Activated gamma-delta T cell treated with Interleukin-2 at 50 U/mL for 16 hours (primary cell): ENCODE results near the gene JCAD.

Experiments
- DNase-seq: peaks from one replicate; pipeline ENCODE4 v3.0.0-alpha.2; 2020

JCAD gene

DNA sequence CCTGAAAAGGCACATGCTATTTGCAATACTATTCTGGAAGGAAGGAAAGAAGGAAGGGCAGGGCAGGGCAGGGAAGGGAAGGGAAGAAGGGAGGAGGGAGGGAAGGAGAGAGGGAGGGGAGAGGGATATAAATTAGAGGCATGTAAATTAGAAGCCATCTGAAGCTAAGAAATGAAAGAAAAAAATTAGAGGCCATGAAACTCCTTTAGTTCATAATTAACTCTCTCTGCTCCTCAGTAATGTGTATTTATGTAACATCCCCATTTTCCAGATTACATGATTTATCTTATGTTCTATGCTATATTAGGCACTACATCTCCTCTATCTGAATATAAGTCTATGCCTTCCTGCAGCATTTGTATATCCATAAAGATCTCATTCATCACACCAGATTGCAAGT is 12.7 kb upstream of the JCAD start:
- DNase-seq, result no peak

GRCh38 chr10:30070001-30070685 is 10.8 kb upstream of the JCAD start:
- DNase-seq, result no peak

- no peak for DNase-seq
Measured at GRCh38 chr10:30068492-30069223, 9.3 kb upstream of the JCAD start.

GRCh38 chr10:30063099-30063498 is 3.7 kb upstream of the JCAD start:
- DNase-seq, result no peak

DNA sequence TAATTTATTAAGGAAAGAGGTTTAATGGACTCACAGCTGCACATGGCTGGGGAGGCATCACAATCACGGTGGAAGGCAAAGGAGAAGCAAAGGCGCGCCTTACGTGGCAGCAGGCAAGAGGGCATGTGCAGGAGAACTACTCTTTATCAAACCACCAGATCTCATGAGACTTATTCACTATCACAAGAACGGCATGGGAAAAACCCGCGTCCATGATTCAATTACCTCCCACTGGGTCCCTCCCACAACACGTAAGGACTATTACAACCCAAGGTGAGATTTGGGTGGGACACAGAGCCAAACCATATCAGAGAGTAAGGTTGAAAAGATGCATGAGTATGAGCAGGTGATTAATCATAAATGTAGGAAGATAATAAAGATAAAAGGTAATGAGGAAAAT is 3.2 kb upstream of the JCAD start:
- DNase-seq, result no peak

GRCh38 chr10:30062090-30062489 is 2.7 kb upstream of the JCAD start:
- no peak for DNase-seq

DNA sequence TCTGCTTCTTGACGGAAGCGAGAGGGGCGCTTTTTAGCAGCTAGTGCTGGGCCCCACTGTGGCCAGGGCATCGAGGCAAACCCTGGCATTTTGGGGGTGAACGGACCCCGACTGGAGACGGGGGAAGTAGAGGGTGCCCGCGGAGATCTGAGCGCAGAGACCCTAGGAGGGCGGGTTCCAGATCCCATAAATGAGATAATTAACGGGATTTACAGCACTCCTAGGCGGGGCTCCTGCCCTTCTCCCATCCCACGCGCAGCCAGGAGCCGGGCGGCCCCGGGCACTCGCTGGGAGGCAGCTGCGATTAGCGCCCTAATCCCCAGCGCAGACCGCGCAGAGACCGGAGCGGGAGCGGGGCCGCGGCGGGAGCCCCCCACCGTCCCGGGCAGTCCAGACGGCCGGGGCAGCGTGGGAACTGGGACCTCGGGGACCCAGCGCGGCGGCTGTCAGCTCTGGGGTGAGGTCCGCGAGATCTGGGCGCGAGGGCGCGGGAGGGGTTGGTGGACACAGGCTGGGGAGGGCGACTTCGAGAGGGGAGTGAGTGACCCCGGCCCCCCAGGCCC is 735 bp downstream of the JCAD start:
- no peak for DNase-seq

GRCh38 chr10:30057894-30058556 is 1.4 kb downstream of the JCAD start:
- DNase-seq, result no peak

- DNase-seq, result no peak
Measured at GRCh38 chr10:30057421-30057841, 2.0 kb downstream of the JCAD start.

DNA sequence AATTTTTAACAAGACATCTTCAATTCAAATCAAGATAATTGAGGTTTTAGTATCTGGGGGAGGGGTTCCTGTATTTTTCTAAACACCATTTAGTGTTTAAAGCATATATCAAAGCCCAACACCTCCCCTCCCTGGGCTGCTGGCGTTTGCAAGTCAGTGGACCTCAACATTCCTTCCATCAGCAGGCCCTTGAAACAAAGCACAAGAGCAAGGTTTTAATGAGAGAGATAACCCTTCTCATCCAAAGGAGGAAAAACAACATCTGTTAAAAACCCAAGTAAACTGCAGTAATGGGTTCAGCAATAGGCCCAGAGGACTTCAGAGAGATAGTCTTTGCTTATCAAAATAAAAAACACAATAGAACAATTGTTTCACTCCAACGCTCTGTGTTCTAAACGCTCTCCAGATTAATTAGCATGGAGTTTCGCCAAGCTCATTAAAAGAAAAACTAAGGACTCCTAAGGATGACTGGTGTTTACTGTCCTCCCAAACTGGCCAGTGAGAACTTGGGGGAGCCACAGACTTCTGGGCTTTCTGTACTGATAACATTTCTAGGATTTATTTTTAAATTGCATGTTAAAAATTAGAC is 2.5 kb downstream of the JCAD start:
- no peak for DNase-seq

- no peak for DNase-seq
Measured at GRCh38 chr10:30056281-30056680, 3.1 kb downstream of the JCAD start.

DNA sequence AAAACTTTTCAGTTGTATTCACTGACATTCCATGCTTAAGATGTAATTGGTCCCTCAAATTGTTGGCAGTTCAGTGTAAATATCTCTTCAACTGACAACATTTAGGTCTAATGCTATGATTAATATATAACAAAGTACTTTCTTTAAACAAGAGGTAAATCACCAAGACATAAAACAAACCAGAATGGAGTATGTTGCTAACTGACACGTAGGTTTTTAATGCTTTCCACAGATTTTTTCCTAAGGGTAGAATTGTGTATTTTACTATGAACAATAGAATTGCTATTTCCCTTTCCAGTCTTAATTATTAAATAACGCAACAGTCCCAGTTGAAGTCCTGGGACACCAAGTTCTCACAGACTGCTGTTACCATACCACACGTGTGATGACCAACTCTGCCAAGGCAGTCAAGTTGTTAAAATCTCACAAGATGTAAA is 4.1 kb downstream of the JCAD start:
- DNase-seq, result no peak

- no peak for DNase-seq
Measured at GRCh38 chr10:30052062-30052461, 7.3 kb downstream of the JCAD start.

DNA sequence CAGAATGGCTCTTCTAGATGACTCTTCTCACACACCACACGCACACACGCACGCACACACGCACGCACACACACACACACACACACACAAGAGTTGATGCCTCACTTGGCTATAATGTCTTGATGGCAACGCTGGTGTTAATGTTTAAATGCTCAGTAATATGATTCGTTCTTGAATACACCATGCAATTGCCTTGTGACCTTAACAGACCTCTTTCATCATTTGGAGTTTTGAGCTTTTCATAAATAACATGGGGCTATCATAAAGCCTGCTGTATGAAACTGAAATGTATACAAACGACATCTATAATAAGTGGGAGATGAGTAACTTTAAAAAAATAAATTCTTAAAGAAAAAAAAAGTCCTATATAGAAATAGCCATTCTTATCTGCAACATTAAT is 8.2 kb downstream of the JCAD start:
- DNase-seq, result no peak

DNA sequence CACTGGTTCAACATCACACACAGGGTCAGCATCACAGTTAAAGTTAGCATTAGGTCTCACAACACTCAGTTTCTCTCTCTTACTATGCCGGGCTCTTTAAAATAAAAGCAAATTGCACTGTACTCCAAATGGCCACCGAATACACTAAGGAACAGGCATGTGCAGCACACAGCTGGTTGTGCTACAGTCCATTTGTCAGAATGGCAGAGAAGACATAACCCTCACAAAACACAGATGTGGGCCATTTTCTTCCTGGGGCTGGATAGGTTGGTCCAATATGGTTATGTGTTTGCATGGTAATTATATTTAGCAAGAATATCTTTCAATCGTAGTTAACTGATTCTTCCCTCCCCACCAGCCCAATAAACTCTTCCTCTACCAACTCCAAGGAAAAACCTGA is 9.0 kb downstream of the JCAD start:
- DNase-seq, result no peak

DNA sequence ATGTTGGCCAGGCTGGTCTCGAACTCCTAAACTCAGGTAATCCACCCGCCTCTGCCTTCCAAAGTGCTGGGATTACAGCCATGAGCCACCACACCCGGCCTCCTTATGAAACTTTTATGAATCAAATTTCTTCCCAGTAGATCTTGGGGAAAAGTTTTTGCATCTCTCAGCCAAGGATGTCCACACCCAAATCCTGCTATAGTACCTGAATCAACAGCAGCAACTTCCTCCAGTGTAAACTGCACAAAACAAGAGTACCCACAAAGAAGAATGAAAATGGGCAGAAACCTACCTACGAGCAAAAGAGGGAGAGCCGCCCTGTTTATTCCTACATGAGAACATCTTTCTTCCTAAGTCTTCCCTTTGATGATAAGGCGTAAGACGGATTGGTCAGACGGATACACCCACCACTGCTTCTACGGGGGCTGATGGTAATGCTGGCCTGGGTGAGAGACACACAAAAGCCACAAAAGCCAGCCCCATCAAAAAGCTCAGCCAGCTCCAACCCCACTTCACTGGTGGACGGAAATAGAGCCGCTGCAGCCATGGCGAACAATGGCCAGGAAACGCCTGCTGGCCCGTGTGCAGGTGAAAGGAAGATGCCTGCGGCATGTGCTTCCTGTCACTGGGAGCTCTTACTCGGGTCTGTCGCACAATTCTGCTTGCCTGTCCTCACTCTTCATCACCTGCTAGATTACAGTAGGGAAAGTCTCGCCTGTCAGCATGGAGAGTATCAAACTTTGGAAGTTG is 10.4 kb downstream of the JCAD start:
- DNase-seq, result no peak

- no peak for DNase-seq
Measured at GRCh38 chr10:30047924-30048531, 11.4 kb downstream of the JCAD start.

GRCh38 chr10:30047430-30047829 is 12.0 kb downstream of the JCAD start:
- DNase-seq, result no peak

DNA sequence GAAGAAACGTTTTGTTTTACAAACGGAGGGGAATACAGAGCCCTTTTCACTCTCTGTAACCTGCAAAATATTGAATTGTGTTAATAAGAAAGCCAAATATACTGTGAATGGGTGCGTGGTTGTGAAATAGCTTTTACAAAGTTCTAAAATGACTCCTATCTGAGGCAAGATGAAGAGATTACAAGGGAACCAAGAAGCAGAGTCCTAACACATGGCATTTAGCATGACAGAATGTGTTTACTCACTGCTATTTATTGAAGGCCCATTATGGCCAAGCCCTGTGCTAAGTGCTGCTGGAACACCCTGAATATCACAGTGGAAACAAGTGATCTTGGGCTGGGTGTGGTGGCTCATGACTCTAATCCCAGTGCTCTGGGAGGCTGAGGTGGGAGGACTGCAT is 12.9 kb downstream of the JCAD start:
- no peak for DNase-seq

- DNase-seq, result no peak
Measured at GRCh38 chr10:30045961-30046360, 13.4 kb downstream of the JCAD start.

- no peak for DNase-seq
Measured at GRCh38 chr10:30043476-30044270, 15.7 kb downstream of the JCAD start.
